ENCODE results near the gene TMEM164. TPM values are rescaled to one million over a fixed set of nuclear protein-coding genes. Genes with fewer than 3 reads are reported as not detected.

Gene TMEM164
- total and polyA plus RNA-seq, 10 of the 15 experiments (the other 5 are each of a cell fraction or from before 2014, with no cell fraction given) = 0.61 to 18.3 (median 7.0) TPM

- TF ChIP-seq, protein P1, sequence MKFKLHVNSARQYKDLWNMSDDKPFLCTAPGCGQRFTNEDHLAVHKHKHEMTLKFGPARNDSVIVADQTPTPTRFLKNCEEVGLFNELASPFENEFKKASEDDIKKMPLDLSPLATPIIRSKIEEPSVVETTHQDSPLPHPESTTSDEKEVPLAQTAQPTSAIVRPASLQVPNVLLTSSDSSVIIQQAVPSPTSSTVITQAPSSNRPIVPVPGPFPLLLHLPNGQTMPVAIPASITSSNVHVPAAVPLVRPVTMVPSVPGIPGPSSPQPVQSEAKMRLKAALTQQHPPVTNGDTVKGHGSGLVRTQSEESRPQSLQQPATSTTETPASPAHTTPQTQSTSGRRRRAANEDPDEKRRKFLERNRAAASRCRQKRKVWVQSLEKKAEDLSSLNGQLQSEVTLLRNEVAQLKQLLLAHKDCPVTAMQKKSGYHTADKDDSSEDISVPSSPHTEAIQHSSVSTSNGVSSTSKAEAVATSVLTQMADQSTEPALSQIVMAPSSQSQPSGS (IDR thresholded peaks at IDR 0.05; ENCODE audit: low read length) = no peak
- TF ChIP-seq ZBTB4 (CRISPR knock-in tag; IDR thresholded peaks at IDR 0.05) (no peak), MEF2A (IDR thresholded peaks at IDR 0.05; ENCODE audit: insufficient read depth, low read depth, low read length) (no peak), RAD51 (IDR thresholded peaks at IDR 0.05) (no peak), SPI1 (IDR thresholded peaks at IDR 0.05; ENCODE audit: borderline replicate concordance, insufficient read depth, low read depth, low read length) (no peak), SMARCA5 (IDR thresholded peaks at IDR 0.05) (no peak), E2F4 (IDR thresholded peaks at IDR 0.05; ENCODE audit: low read depth, low read length) (no peak), KLF5 (IDR thresholded peaks at IDR 0.05; ENCODE audit: partially characterized antibody) (no peak), FOS (IDR thresholded peaks at IDR 0.05; ENCODE audit: borderline replicate concordance, extremely low read depth, insufficient read length) (no peak), RUNX3 (IDR thresholded peaks at IDR 0.05; ENCODE audit: low read length) (0 out of 2 replicates have a peak, but pooled peaks have one; percentile 18)
- TF ChIP-seq, protein P2, sequence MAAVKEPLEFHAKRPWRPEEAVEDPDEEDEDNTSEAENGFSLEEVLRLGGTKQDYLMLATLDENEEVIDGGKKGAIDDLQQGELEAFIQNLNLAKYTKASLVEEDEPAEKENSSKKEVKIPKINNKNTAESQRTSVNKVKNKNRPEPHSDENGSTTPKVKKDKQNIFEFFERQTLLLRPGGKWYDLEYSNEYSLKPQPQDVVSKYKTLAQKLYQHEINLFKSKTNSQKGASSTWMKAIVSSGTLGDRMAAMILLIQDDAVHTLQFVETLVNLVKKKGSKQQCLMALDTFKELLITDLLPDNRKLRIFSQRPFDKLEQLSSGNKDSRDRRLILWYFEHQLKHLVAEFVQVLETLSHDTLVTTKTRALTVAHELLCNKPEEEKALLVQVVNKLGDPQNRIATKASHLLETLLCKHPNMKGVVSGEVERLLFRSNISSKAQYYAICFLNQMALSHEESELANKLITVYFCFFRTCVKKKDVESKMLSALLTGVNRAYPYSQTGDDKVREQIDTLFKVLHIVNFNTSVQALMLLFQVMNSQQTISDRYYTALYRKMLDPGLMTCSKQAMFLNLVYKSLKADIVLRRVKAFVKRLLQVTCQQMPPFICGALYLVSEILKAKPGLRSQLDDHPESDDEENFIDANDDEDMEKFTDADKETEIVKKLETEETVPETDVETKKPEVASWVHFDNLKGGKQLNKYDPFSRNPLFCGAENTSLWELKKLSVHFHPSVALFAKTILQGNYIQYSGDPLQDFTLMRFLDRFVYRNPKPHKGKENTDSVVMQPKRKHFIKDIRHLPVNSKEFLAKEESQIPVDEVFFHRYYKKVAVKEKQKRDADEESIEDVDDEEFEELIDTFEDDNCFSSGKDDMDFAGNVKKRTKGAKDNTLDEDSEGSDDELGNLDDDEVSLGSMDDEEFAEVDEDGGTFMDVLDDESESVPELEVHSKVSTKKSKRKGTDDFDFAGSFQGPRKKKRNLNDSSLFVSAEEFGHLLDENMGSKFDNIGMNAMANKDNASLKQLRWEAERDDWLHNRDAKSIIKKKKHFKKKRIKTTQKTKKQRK (IDR thresholded peaks at IDR 0.05; ENCODE audit: low read depth, low read length) = no peak
- TF ChIP-seq, protein P3, sequence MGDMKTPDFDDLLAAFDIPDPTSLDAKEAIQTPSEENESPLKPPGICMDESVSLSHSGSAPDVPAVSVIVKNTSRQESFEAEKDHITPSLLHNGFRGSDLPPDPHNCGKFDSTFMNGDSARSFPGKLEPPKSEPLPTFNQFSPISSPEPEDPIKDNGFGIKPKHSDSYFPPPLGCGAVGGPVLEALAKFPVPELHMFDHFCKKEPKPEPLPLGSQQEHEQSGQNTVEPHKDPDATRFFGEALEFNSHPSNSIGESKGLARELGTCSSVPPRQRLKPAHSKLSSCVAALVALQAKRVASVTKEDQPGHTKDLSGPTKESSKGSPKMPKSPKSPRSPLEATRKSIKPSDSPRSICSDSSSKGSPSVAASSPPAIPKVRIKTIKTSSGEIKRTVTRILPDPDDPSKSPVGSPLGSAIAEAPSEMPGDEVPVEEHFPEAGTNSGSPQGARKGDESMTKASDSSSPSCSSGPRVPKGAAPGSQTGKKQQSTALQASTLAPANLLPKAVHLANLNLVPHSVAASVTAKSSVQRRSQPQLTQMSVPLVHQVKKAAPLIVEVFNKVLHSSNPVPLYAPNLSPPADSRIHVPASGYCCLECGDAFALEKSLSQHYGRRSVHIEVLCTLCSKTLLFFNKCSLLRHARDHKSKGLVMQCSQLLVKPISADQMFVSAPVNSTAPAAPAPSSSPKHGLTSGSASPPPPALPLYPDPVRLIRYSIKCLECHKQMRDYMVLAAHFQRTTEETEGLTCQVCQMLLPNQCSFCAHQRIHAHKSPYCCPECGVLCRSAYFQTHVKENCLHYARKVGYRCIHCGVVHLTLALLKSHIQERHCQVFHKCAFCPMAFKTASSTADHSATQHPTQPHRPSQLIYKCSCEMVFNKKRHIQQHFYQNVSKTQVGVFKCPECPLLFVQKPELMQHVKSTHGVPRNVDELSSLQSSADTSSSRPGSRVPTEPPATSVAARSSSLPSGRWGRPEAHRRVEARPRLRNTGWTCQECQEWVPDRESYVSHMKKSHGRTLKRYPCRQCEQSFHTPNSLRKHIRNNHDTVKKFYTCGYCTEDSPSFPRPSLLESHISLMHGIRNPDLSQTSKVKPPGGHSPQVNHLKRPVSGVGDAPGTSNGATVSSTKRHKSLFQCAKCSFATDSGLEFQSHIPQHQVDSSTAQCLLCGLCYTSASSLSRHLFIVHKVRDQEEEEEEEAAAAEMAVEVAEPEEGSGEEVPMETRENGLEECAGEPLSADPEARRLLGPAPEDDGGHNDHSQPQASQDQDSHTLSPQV (IDR thresholded peaks at IDR 0.05) = no peak
Observed at GRCh38 chrX:110046971-110047370, 44.1 kb downstream of the TMEM164 start (continued).

Data from GM12878 (cell line).